Heart right ventricle (tissue), 16 donors: ENCODE data around the gene TTC5. TPM values are rescaled to one million over a fixed set of nuclear protein-coding genes. Genes with fewer than 3 reads are reported as not detected.
"Not testable (repeated sequence)": the region's sequence is repeated elsewhere in the genome, so short reads cannot be mapped to it uniquely, and the experiment has no call there.

ENCODE experiments used
- ATAC-seq, 8 donors: fragments of 200-7000 bp; cut with Tn5 transposase; one replicate each; pipeline ENCODE4 v1.9.1; 2020; ENCODE audit warnings: mild to moderate bottlenecking in 8 of 8, moderate library complexity in 8 of 8, moderate number of reproducible peaks in 1 of 8
- DNase-seq, 2 donors: peaks; one replicate each; pipeline ENCODE4 v3.0.0-alpha.2; 2020
- H3K27ac ChIP-seq, 10 donors: fragments of 200-600 bp; sonication (generic) in 2 of 10; one replicate each; pipeline versions ENCODE4 v1.5.0 to v1.8.0; 2020 to 2022; ENCODE audit warnings: mild to moderate bottlenecking in 3 of 10
- H3K27me3 ChIP-seq, 7 donors: fragments of 200-600 bp; one replicate each; pipeline ENCODE4 v1.8.0; 2021 to 2022; ENCODE audit warnings: mild to moderate bottlenecking in 2 of 7
- H3K36me3 ChIP-seq, 9 donors: fragments of 200-600 bp; sonication (generic) in 1 of 9; one replicate each; pipeline versions ENCODE4 v1.5.0 to v1.8.0; 2020 to 2022; ENCODE audit warnings: mild to moderate bottlenecking in 2 of 9
- H3K4me1 ChIP-seq, 9 donors: fragments of 200-600 bp; sonication (generic) in 1 of 9; one replicate each; pipeline versions ENCODE4 v1.5.0 to v1.8.0; 2020 to 2022; ENCODE audit warnings: mild to moderate bottlenecking in 4 of 9
- H3K4me3 ChIP-seq, 10 donors: fragments of 200-600 bp; sonication (generic) in 2 of 10; one replicate each; pipeline versions ENCODE4 v1.5.0 to v1.8.0; 2020 to 2022; ENCODE audit warnings: mild to moderate bottlenecking in 7 of 10, moderate library complexity in 2 of 10
- H3K9me3 ChIP-seq, 11 donors: fragments of 200-600 bp in 10 of 11; sonication (generic) in 2 of 11; one replicate each; pipeline versions ENCODE4 v1.5.0 to v1.8.0; 2013 to 2022; ENCODE audit warnings: mild to moderate bottlenecking in 2 of 11, control low read depth in 1 of 11, moderate library complexity in 1 of 11
- WGBS, 2 donors: extraction: QIAGEN DNeasy Blood & Tissue Kit; methylation state at CpG; one replicate each; pipeline ENCODE4 v1.1.7; 2013; ENCODE audit warnings: inconsistent platforms in 1 of 2; 5-methylcytosine and 5-hydroxymethylcytosine counted together
- intact Hi-C, 10 donors: fragments of 100-400 bp; cut with DNase I; formaldehyde crosslinking; loops; one replicate each; pipeline versions ENCODE4 v1.11.1 to v1.14.2; 2022
- polyA plus RNA-seq, 2 donors: library from polyadenylated mRNA; stranded (reverse); fragments of 200-250 nt; gene quantifications; one replicate each; pipeline ENCODE4 v1.2.3, GENCODE V29; 2013
- total RNA-seq, 10 donors: library from RNA; stranded (reverse); fragmentation: NEBNext Ultra II Directional in 3 of 10; extraction: Animal tissue kit (Norgen Biotek cat#: 25700) in 3 of 10; gene quantifications; one replicate each; pipeline versions ENCODE4 v1.2.1 to v1.2.4, GENCODE V29; 2021 to 2023
- TF ChIP-seq, protein P1 (sequence below), 9 donors: fragments of 200-600 bp; sonication (generic) in 2 of 9; IDR thresholded peaks; one replicate each; pipeline versions ENCODE4 v1.5.0 to v1.8.0; 2021 to 2022; ENCODE audit warnings: antibody characterized with exemption in 9 of 9, mild to moderate bottlenecking in 5 of 9, moderate library complexity in 1 of 9
- donor health status: Arrhythmogenic right ventricular cardiomyopathy.
- donor health status: ischemic (EF 13 %, LVEDD 7.1; RV severe dilation, severe dysfunction).
- donor health status: healthy with polysubstance abuse.
- donor health status: DM: no; HTN: yes; CAD: no.
- donor health status: DM: no; HTN: no; CAD: no.
- donor health status: ischemic (EF 25% LVEDD 6.9; RV normal size, moderate dysfunction).
- donor health status: ischemic (EF 25% LVEDD 5.7; RV mildly dilated, moderate dysfunction).
- donor health status: healthy.
- donor health status: DM: yes; HTN: yes; CAD: no.
- donor health status: Ischemic cardiomyopathy.
- donor health status: ischemic (EF 35%, LVEDD 5.7; RV mildly dilated, moderate dysfunction).
- donor health status: nonischemic (EF 11% LVEDD 7.7; RV severe dilation, severe dysfunction).
- donor health status: DM: yes; HTN: yes; CAD: no.
- donor health status: PGD.
- donor health status: ischemic (EF 29% LVEDD 5.4; RV normal size, mild dysfunction).
- donor health status: nonischemic (EF 23%, LVEDD 6.1; RV moderate dilation, normal function).

Gene TTC5
- total and polyA plus RNA-seq, 12 donors: 3.2 to 14.0 (median 10.6) TPM

DNA sequence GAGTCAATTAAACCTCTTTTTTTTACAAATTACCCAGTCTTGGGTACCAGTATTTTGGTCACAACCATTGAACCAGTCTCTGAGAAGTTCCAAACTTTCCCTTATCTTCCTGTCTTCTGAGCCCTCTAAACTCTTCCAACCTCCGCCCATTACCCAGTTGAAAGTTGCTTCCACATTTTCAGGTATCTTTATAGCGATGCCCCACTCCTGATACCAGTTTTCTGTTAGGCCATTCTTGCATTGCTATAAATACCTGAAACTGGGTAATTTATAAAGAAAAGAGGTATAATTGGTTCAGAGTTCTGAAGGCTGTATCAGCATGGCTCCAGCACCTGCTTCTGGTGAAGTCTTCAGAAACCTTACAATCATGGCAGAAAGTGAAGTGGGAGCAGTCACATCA lies 31.7 kb downstream of the TTC5 start:
- Histone ChIP-seq H3K27ac (no peak overlapping the region), H3K4me1 (no peaks in the 10 kb centered on the region), H3K9me3 (peaks cover 0 to 44% (median 8%) of the 10 kb centered on the region in 11 donors), H3K36me3 (peaks cover 0 to 3% (median 0%) of the 10 kb centered on the region in 9 donors), H3K4me3 (no peak overlapping the region), H3K27me3 (no peaks in the 10 kb centered on the region)
- TF ChIP-seq, protein P1, sequence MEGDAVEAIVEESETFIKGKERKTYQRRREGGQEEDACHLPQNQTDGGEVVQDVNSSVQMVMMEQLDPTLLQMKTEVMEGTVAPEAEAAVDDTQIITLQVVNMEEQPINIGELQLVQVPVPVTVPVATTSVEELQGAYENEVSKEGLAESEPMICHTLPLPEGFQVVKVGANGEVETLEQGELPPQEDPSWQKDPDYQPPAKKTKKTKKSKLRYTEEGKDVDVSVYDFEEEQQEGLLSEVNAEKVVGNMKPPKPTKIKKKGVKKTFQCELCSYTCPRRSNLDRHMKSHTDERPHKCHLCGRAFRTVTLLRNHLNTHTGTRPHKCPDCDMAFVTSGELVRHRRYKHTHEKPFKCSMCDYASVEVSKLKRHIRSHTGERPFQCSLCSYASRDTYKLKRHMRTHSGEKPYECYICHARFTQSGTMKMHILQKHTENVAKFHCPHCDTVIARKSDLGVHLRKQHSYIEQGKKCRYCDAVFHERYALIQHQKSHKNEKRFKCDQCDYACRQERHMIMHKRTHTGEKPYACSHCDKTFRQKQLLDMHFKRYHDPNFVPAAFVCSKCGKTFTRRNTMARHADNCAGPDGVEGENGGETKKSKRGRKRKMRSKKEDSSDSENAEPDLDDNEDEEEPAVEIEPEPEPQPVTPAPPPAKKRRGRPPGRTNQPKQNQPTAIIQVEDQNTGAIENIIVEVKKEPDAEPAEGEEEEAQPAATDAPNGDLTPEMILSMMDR (IDR thresholded peaks at IDR 0.05): no peak
- no peak for ATAC-seq
- DNase-seq: no peak
- intact Hi-C loops: no loop called here
- 97 to 98% methylated on average over 2 of the region's 2 CpGs for WGBS, 2 donors

DNA sequence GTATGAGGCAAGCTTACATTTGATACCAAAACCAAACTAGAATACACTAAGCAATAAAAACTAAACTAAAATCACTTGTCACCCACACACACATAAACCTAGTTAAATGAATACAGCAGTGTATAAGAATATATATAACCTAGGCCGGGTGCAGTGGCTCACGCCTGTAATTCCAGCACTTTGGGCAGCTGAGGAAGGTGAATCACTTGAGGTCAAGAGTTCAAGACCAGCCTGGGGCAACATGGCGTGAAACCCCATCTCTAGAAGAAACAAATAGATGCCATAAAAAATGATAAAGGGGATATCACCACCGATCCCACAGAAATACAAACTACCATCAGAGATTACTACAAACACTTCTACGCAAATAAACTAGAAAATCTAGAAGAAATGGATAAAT lies 41.4 kb downstream of the TTC5 start:
- H3K4me1 ChIP-seq, intact Hi-C loops, H3K27me3 ChIP-seq, DNase-seq, H3K4me3 ChIP-seq, H3K27ac ChIP-seq, H3K9me3 ChIP-seq, H3K36me3 ChIP-seq, ATAC-seq: not testable (repeated sequence)
- 90 to 96% methylated on average over 5 of the region's 5 CpGs for WGBS, 2 donors

DNA sequence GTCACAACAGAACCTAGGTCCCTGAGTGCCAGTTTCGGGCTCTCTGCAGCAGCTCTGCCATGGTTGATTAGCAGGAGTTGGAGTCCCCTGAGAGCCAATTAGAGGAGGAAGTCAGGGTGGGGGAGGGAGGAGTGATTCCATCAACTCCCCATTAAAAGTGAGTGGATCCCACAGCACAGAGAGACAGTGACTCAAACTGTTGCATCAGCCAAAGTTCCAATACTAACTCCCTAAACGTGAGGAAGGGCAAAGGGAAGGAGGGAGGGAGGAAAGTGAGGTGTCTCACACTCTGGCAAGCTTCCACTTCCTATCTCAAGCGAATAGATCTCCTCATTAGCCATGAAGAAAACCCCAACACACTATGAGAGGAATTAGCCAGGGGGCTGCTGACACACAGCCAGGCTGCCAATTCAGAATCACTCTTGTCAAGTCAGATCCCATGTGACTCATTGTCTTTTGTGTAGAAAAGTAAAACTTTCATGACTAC lies 43.1 kb downstream of the TTC5 start:
- Histone ChIP-seq H3K36me3 (no peaks in the 10 kb centered on the region), H3K4me3 (no peak overlapping the region), H3K27me3 (no peaks in the 10 kb centered on the region), H3K4me1 (no peaks in the 10 kb centered on the region), H3K27ac (no peak overlapping the region), H3K9me3 (peaks cover 0 to 8% (median 0%) of the 10 kb centered on the region in 11 donors)
- no peak for ATAC-seq
- WGBS, 2 donors: 36 to 49% methylated on average over 3 of the region's 3 CpGs
- TF ChIP-seq, protein P1 (IDR thresholded peaks at IDR 0.05): no peak
- intact Hi-C loops: no loop called here
- DNase-seq: no peak

DNA sequence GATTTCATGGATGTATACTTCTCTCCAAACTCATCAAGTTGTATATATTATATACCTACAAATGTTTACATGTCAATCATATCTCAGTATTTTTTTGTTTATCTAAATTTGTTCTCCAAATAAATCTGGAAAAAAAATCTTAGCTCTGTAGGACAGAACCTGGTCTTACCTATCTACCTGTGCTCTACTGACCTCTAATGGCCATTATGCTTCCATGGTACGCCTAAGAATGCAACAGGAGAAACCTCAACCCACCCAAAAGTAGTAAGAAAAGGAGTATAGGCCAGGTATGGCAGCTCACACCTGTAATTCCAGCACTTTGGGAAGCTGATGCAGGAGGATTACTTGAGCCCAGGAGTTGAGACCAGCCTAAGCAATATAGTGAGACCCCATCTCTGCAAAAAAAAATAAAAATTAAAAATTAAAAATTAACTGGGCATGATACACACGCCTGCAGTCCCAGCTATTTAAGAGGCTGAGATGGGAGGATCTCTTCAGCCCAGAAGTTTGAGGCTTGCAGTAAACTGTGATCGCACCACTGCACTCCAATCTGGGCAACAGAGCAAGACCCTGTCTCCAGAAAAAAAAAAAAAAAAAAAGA lies 58.0 kb downstream of the TTC5 start:
- WGBS, 2 donors: 42 to 52% methylated on average over 3 of the region's 3 CpGs
- no peak for ATAC-seq
- H3K27me3 ChIP-seq: no peaks in the 10 kb centered on the region
- H3K4me1 ChIP-seq: no peaks in the 10 kb centered on the region
- intact Hi-C loops: no loop called here
- TF ChIP-seq, protein P1 (IDR thresholded peaks at IDR 0.05): no peak
- H3K4me3 ChIP-seq: no peak overlapping the region
- no peaks in the 10 kb centered on the region for H3K36me3 ChIP-seq
- no peak for DNase-seq
- H3K27ac ChIP-seq: no peak overlapping the region
- peaks cover 0 to 37% (median under 1%) of the 10 kb centered on the region in 11 donors for H3K9me3 ChIP-seq

Other genes starting within 250 kb of the TTC5 start
- gene OR4L1, start 245.9 kb downstream of the TTC5 start, total RNA-seq: not detected
- not detected for gene OR4L1, start 245.9 kb downstream of the TTC5 start, polyA plus RNA-seq
- gene OR4K17, start 195.2 kb downstream of the TTC5 start, total RNA-seq: not detected
- gene OR4K17, start 195.2 kb downstream of the TTC5 start, polyA plus RNA-seq: not detected
- gene OR4N5, start 167.1 kb downstream of the TTC5 start, total RNA-seq: not detected
- gene OR4N5, start 167.1 kb downstream of the TTC5 start, polyA plus RNA-seq: not detected
- gene OR11G2, start 115.1 kb downstream of the TTC5 start, total RNA-seq: not detected
- gene OR11G2, start 115.1 kb downstream of the TTC5 start, polyA plus RNA-seq: not detected
- not detected for gene OR11H6, start 82.2 kb downstream of the TTC5 start, total RNA-seq
- not detected for gene OR11H6, start 82.2 kb downstream of the TTC5 start, polyA plus RNA-seq
- gene OR11H7, start 77.0 kb downstream of the TTC5 start, total RNA-seq: not detected
- gene OR11H7, start 77.0 kb downstream of the TTC5 start, polyA plus RNA-seq: not detected
- gene OR11H4, start 66.7 kb downstream of the TTC5 start, total RNA-seq: not detected
- not detected for gene OR11H4, start 66.7 kb downstream of the TTC5 start, polyA plus RNA-seq
- 10 to 100 TPM; 35.7 to 69.9 (median 56.0) TPM for gene CCNB1IP1, start 27.3 kb upstream of the TTC5 start, total RNA-seq
- gene CCNB1IP1, start 27.3 kb upstream of the TTC5 start, polyA plus RNA-seq: 100 to 1,000 TPM; 105 to 126 TPM
- gene PARP2, start 37.7 kb upstream of the TTC5 start, total RNA-seq: 10 to 100 TPM; 13.6 to 18.4 (median 16.0) TPM
- 10 to 100 TPM; 13.5 to 19.5 TPM for gene PARP2, start 37.7 kb upstream of the TTC5 start, polyA plus RNA-seq
- 10 to 100 TPM in 4 of 10 donors, 1 to 10 TPM in 6; 6.9 to 17.8 (median 8.6) TPM for gene TEP1, start 107.5 kb upstream of the TTC5 start, total RNA-seq
- 10 to 100 TPM in 1 of 2 donors, 1 to 10 TPM in 1; 5.6 to 16.0 TPM for gene TEP1, start 107.5 kb upstream of the TTC5 start, polyA plus RNA-seq
- gene KLHL33, start 130.2 kb upstream of the TTC5 start, total RNA-seq: 1 to 10 TPM in 2 of 10 donors, under 1 TPM in 8; 0.15 to 1.4 (median 0.40) TPM
- gene KLHL33, start 130.2 kb upstream of the TTC5 start, polyA plus RNA-seq: 1 to 10 TPM in 1 of 2 donors, under 1 TPM in 1; 0.13 to 1.2 TPM
- gene OSGEP, start 148.9 kb upstream of the TTC5 start, total RNA-seq: 10 to 100 TPM; 17.6 to 25.3 (median 21.8) TPM
- 10 to 100 TPM; 32.3 to 37.6 TPM for gene OSGEP, start 148.9 kb upstream of the TTC5 start, polyA plus RNA-seq
- 100 to 1,000 TPM in 1 of 10 donors, 10 to 100 TPM in 9; 57.1 to 103 (median 70.6) TPM for gene APEX1, start 149.3 kb upstream of the TTC5 start, total RNA-seq
- 10 to 100 TPM; 58.5 to 91.7 TPM for gene APEX1, start 149.3 kb upstream of the TTC5 start, polyA plus RNA-seq
- gene PIP4P1, start 155.5 kb upstream of the TTC5 start, total RNA-seq: 10 to 100 TPM; 15.5 to 25.3 (median 18.7) TPM
- 10 to 100 TPM; 18.7 to 31.9 TPM for gene PIP4P1, start 155.5 kb upstream of the TTC5 start, polyA plus RNA-seq
- 10 to 100 TPM in 4 of 10 donors, 1 to 10 TPM in 6; 5.0 to 33.7 (median 7.8) TPM for gene PNP, start 163.5 kb upstream of the TTC5 start, total RNA-seq
- 10 to 100 TPM in 1 of 2 donors, 1 to 10 TPM in 1; 8.6 to 30.2 TPM for gene PNP, start 163.5 kb upstream of the TTC5 start, polyA plus RNA-seq
- gene RNASE10, start 199.6 kb upstream of the TTC5 start, total RNA-seq: under 1 TPM in 8 of 10 donors, not detected in 2; 0.24 to 0.56 (median 0.32) TPM
- gene RNASE10, start 199.6 kb upstream of the TTC5 start, polyA plus RNA-seq: under 1 TPM in 1 of 2 donors, not detected in 1; 0.07 TPM